IMR-90 (cell line): ENCODE data around the gene LRIG1. TPM values are rescaled to one million over a fixed set of nuclear protein-coding genes. Genes with fewer than 3 reads are reported as not detected.

Experiments
- ATAC-seq: fragments of 200-7000 bp; cut with Tn5 transposase; 2 replicates; pipeline ENCODE4 v1.9.1; 2020; ENCODE audit warnings: low read depth, mild to moderate bottlenecking, moderate library complexity
- BruUV-seq: library from RNA; stranded (reverse); fragments of 400-500 nt; replicated peaks from 2 replicates; lab custom pipeline; 2021; lab: Mats Ljungman, UMichigan
- CTCF ChIA-PET: fragments of 300-600 bp; formaldehyde crosslinking; extraction: SDS; loops from one replicate; lab custom pipeline; 2021; ENCODE audit warnings: antibody characterized with exemption; lab: Yijun Ruan, JAX
- POLR2A ChIA-PET: fragments of 300-600 bp; sonication (Branson Sonifier 250); formaldehyde crosslinking; loops from one replicate; lab custom pipeline; 2022; ENCODE audit warnings: antibody characterized with exemption; ENCODE audit not compliant: unreplicated experiment; lab: Charles Lee
- DNase-seq: peaks from one replicate; pipeline ENCODE4 v3.0.0; 2013
- H2AFZ ChIP-seq: replicated peaks from 2 replicates; pipeline ENCODE3; 2013; ENCODE audit warnings: low read length, mild to moderate bottlenecking; ENCODE audit not compliant: poor library complexity
- H2AK5ac ChIP-seq: 2 replicates; pipeline ENCODE4 v1.6.1; 2013; ENCODE audit warnings: low read depth, low read length, inconsistent platforms
- H2AK9ac ChIP-seq: replicated peaks from 2 replicates; pipeline ENCODE3; 2013; ENCODE audit warnings: mild to moderate bottlenecking, low read depth, low read length, moderate library complexity; ENCODE audit not compliant: poor library complexity
- H2BK120ac ChIP-seq: 2 replicates; pipeline ENCODE4 v1.6.1; 2013; ENCODE audit warnings: low read depth, low read length, inconsistent platforms
- H2BK15ac ChIP-seq: 3 replicates; pipeline ENCODE4 v1.6.1; 2013; ENCODE audit warnings: low read depth, low read length, inconsistent platforms
- H2BK20ac ChIP-seq: 2 replicates; pipeline ENCODE4 v1.6.1; 2013; ENCODE audit warnings: low read depth, mild to moderate bottlenecking, inconsistent platforms, low read length, moderate library complexity
- H2BK5ac ChIP-seq: 2 replicates; pipeline ENCODE4 v1.6.1; 2013; ENCODE audit warnings: mild to moderate bottlenecking, low read depth, low read length, inconsistent platforms; ENCODE audit not compliant: poor library complexity, severe bottlenecking
- H3K14ac ChIP-seq: replicated peaks from 2 replicates; pipeline ENCODE4 v1.6.1; 2013; ENCODE audit warnings: low read depth, low read length, inconsistent platforms
- H3K18ac ChIP-seq: 2 replicates; pipeline ENCODE4 v1.6.1; 2013; ENCODE audit warnings: low read depth, low read length, control low read depth
- H3K23ac ChIP-seq: 2 replicates; pipeline ENCODE4 v1.6.1; 2013; ENCODE audit warnings: low read depth, low read length, inconsistent platforms
- H3K27ac ChIP-seq: 2 replicates; pipeline ENCODE4 v1.5.1; 2013; ENCODE audit warnings: mild to moderate bottlenecking, control low read depth, low read length; ENCODE audit not compliant: insufficient read depth
- H3K27me3 ChIP-seq: 2 replicates; pipeline ENCODE4 v1.6.1; 2013; ENCODE audit warnings: low read length; ENCODE audit not compliant: control insufficient read depth, insufficient read depth
- H3K36me3 ChIP-seq: 2 replicates; pipeline ENCODE4 v1.6.1; 2013; ENCODE audit warnings: low read length, mixed read lengths; ENCODE audit not compliant: control insufficient read depth, insufficient read depth
- H3K4ac ChIP-seq: 2 replicates; pipeline ENCODE4 v1.6.1; 2013; ENCODE audit warnings: low read depth, low read length, inconsistent platforms
- H3K4me1 ChIP-seq: 2 replicates; pipeline ENCODE4 v1.6.1; 2013; ENCODE audit warnings: low read length, mixed read lengths; ENCODE audit not compliant: control insufficient read depth, insufficient read depth
- H3K4me2 ChIP-seq: 2 replicates; pipeline ENCODE4 v1.6.1; 2013; ENCODE audit warnings: low read depth, mild to moderate bottlenecking, control low read depth, low read length, moderate library complexity
- H3K4me3 ChIP-seq: 2 replicates; pipeline ENCODE4 v1.5.1; 2013; ENCODE audit warnings: low read depth, mild to moderate bottlenecking, control low read depth, low read length, moderate library complexity; ENCODE audit not compliant: insufficient read depth
- H3K56ac ChIP-seq: 2 replicates; pipeline ENCODE4 v1.6.1; 2013; ENCODE audit warnings: low read length, inconsistent platforms; ENCODE audit not compliant: insufficient read depth; ENCODE audit errors: extremely low read depth
- H3K79me1 ChIP-seq, 2 experiments: 2 replicates each; pipeline ENCODE4 v1.6.1; 2013; ENCODE audit warnings: low read length in 2 of 2, inconsistent platforms in 1 of 2, low read depth in 1 of 2
- H3K9ac ChIP-seq: 2 replicates; pipeline ENCODE4 v1.6.1; 2013; ENCODE audit warnings: low read depth, low read length, control low read depth
- H3K9me1 ChIP-seq: 2 replicates; pipeline ENCODE4 v1.6.1; 2013; ENCODE audit warnings: low read length, inconsistent platforms; ENCODE audit not compliant: insufficient read depth
- H3K9me3 ChIP-seq: 2 replicates; pipeline ENCODE4 v1.6.1; 2013; ENCODE audit warnings: low read length; ENCODE audit not compliant: control insufficient read depth, insufficient read depth
- H4K20me1 ChIP-seq: 2 replicates; pipeline ENCODE4 v1.6.1; 2013; ENCODE audit warnings: low read length, inconsistent platforms; ENCODE audit not compliant: insufficient read depth
- H4K5ac ChIP-seq: 2 replicates; pipeline ENCODE4 v1.6.1; 2013; ENCODE audit warnings: mild to moderate bottlenecking, low read depth, low read length, control low read depth
- H4K8ac ChIP-seq, 2 experiments: 2 replicates each; pipeline ENCODE4 v1.6.1; 2013; ENCODE audit warnings: low read depth in 2 of 2, low read length in 2 of 2, control low read depth in 1 of 2, inconsistent platforms in 1 of 2
- H4K91ac ChIP-seq: 2 replicates; pipeline ENCODE4 v1.6.1; 2013; ENCODE audit warnings: low read depth, low read length, inconsistent platforms; ENCODE audit not compliant: insufficient read depth
- FOS ChIP-seq: fragments of 150-350 bp; IDR thresholded peaks from 2 replicates; pipeline ENCODE4 v1.6.1; 2016; ENCODE audit warnings: low read depth, low read length
- MAZ ChIP-seq: IDR thresholded peaks from 2 replicates; pipeline ENCODE4 v1.6.1; 2012; ENCODE audit warnings: low read depth, mild to moderate bottlenecking, low read length, improper control_type of control experiment, moderate library complexity, borderline replicate concordance
- POLR2A ChIP-seq: IDR thresholded peaks from 2 replicates; pipeline ENCODE4 v1.6.1; 2012; ENCODE audit warnings: mild to moderate bottlenecking, low read depth, low read length
- RAD21 ChIP-seq: IDR thresholded peaks from 2 replicates; pipeline ENCODE4 v1.6.1; 2012; ENCODE audit warnings: low read length, improper control_type of control experiment
- RCOR1 ChIP-seq: IDR thresholded peaks from 2 replicates; pipeline ENCODE4 v1.6.1; 2012; ENCODE audit warnings: mild to moderate bottlenecking, low read length, improper control_type of control experiment; ENCODE audit not compliant: insufficient replicate concordance
- RFX5 ChIP-seq: IDR thresholded peaks from 2 replicates; pipeline ENCODE4 v1.8.0; 2012; ENCODE audit warnings: low read depth, mild to moderate bottlenecking, low read length, moderate library complexity
- SMC3 ChIP-seq: fragments of 150-350 bp; IDR thresholded peaks from 2 replicates; pipeline ENCODE4 v1.6.1; 2016; ENCODE audit warnings: low read depth, mild to moderate bottlenecking, antibody characterized with exemption, low read length, moderate library complexity
- USF2 ChIP-seq: fragments of 150-350 bp; IDR thresholded peaks from 2 replicates; pipeline ENCODE4 v1.6.1; 2017; ENCODE audit warnings: mild to moderate bottlenecking, antibody characterized with exemption, low read length, low read depth
- WGBS, 2 experiments: methylation state at CpG; one replicate each; pipeline versions ENCODE4 v1.1.5 to v1.1.7; 2013; ENCODE audit warnings: missing lambda C conversion rate in 2 of 2; ENCODE audit not compliant: insufficient read length in 1 of 2; ENCODE audit errors: extremely low coverage in 2 of 2; 5-methylcytosine and 5-hydroxymethylcytosine counted together
- dilution Hi-C: fragments of 300-500 bp; cut with HindIII; formaldehyde crosslinking; loops from one replicate; pipeline ENCODE4 v1.14.3; 2018; ENCODE audit warnings: low sequenced_read_pairs; ENCODE audit not compliant: unreplicated experiment
- in situ Hi-C: fragments of 300-500 bp; cut with MboI; formaldehyde crosslinking; loops from 3 replicates; pipeline ENCODE4 v1.14.3; 2019; ENCODE audit warnings: low sequenced_read_pairs, inconsistent platforms, mixed read lengths
- intact Hi-C: fragments of 100-400 bp; cut with micrococcal nuclease; formaldehyde crosslinking; loops from 2 replicates; pipeline ENCODE4 v1.10.0; 2022
- polyA plus RNA-seq, 3 experiments: library from polyadenylated mRNA; depleted of rRNA; stranded (reverse); fragments of >200 nt; gene quantifications; 2 replicates each; pipeline ENCODE4 v1.2.3, GENCODE V29; 2012; ENCODE audit warnings: low replicate concordance in 1 of 3
- total RNA-seq: library from RNA; depleted of rRNA; stranded (reverse); fragments of >200 nt; gene quantifications from 2 replicates; pipeline ENCODE4 v1.2.3, GENCODE V29; 2012
- TF ChIP-seq, protein P1 (sequence below): conservative IDR thresholded peaks from 2 replicates; pipeline ENCODE4 v1.5.1; 2012; ENCODE audit warnings: mild to moderate bottlenecking, low read depth, low read length, improper control_type of control experiment

LRIG1 gene
- total and polyA plus RNA-seq, 2 of the 4 experiments (the other 2 are of a cell fraction), result 62.8 to 87.8 TPM

DNA sequence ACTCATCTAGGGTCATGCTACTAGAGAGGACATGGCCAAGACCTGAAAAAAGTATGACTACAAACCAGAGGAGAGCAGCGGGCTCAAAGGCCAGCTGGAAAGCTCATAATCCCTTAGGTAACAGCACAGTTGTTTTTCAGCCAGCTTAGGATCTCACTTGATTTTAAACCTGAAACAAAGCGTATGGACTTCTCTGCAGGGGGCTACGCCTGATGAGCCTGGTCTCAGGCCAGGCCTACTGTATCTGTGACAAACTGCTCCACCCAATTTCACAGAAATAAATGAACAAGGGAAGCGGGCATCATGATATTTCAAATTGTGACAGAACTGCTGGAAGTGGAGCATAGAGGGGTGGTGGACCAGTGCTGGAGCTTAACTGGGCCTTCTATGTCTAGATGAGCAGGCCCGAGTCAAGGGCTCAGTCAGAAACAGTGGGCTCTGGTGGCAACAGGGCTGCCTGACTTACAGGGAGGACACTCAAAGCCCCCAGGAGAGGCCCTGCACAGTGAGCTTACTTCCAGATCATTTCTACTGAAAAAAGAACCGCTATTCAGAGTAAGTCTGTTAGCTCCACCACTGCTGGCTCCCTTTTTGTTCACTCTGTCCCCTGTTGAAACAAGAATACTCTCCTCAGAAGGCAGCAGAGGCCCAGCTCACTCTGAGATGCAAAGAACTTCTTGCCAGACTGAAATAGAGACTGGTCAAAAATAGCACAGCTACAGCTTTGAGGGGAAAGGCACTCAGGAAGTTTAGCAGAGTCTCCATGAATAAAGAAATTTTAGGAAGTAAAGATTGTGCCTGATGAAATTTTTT, 47.0 kb downstream of the LRIG1 start (continued):
- TF ChIP-seq, protein P1, sequence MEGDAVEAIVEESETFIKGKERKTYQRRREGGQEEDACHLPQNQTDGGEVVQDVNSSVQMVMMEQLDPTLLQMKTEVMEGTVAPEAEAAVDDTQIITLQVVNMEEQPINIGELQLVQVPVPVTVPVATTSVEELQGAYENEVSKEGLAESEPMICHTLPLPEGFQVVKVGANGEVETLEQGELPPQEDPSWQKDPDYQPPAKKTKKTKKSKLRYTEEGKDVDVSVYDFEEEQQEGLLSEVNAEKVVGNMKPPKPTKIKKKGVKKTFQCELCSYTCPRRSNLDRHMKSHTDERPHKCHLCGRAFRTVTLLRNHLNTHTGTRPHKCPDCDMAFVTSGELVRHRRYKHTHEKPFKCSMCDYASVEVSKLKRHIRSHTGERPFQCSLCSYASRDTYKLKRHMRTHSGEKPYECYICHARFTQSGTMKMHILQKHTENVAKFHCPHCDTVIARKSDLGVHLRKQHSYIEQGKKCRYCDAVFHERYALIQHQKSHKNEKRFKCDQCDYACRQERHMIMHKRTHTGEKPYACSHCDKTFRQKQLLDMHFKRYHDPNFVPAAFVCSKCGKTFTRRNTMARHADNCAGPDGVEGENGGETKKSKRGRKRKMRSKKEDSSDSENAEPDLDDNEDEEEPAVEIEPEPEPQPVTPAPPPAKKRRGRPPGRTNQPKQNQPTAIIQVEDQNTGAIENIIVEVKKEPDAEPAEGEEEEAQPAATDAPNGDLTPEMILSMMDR, result no peak

- POLR2A ChIA-PET, result no interaction called here
- dilution Hi-C loops (no loop called here), in situ Hi-C loops (no loop called here), intact Hi-C loops (no loop called here)
- no peak overlapping the region for H3K14ac ChIP-seq
- H3K4me2 ChIP-seq, result no peak overlapping the region
- no peak overlapping the region for H3K56ac ChIP-seq
- H2BK20ac ChIP-seq, result no peak overlapping the region
- H3K9me3 ChIP-seq, result no peaks in the 10 kb centered on the region
- H4K20me1 ChIP-seq, result peaks cover 3% of the 10 kb centered on the region; the same call in 1 of the 2 replicates
- WGBS, 2 experiments, result 84% methylated on average over 3 of the region's 7 CpGs; no CpG with 5 or more reads in 1 of the 2 experiments
- no peak overlapping the region for H2BK120ac ChIP-seq
- no peak overlapping the region for H2AK5ac ChIP-seq
- ATAC-seq (no peak), DNase-seq (no peak)
- H2BK15ac ChIP-seq, result no peak overlapping the region
- no peak overlapping the region for H4K5ac ChIP-seq
- peaks cover 13% of the 10 kb centered on the region; the same call in 1 of the 2 replicates for H3K4me1 ChIP-seq
- BruUV-seq, result no TSS peak
- H2BK5ac ChIP-seq, result no peak overlapping the region
- H2AK9ac ChIP-seq, result no peak overlapping the region
- H3K9me1 ChIP-seq, result peaks cover 8% of the 10 kb centered on the region; the same call in 1 of the 2 replicates
- no peak overlapping the region for H3K18ac ChIP-seq
- H2AFZ ChIP-seq, result no peak overlapping the region
- no peak overlapping the region for H3K4me3 ChIP-seq
- H3K27me3 ChIP-seq, result no peaks in the 10 kb centered on the region
- no peak overlapping the region for H3K27ac ChIP-seq
- H3K79me1 ChIP-seq, result peaks cover 27 to 29% of the 10 kb centered on the region in 2 experiments
- no peak overlapping the region for H4K91ac ChIP-seq
- H3K36me3 ChIP-seq, result peaks cover 32% of the 10 kb centered on the region
- no peak overlapping the region for H3K4ac ChIP-seq
- no peak overlapping the region for H4K8ac ChIP-seq
- no peak overlapping the region for H3K9ac ChIP-seq
- CTCF ChIA-PET, result no interaction called here
- no peak overlapping the region for H3K23ac ChIP-seq
- TF ChIP-seq RCOR1, result no peak
- TF ChIP-seq POLR2A, result no peak
- TF ChIP-seq, protein P1, result no peak
- TF ChIP-seq USF2, result no peak
- no peak for TF ChIP-seq FOS
- TF ChIP-seq RFX5, result no peak
- no peak for TF ChIP-seq SMC3
- no peak for TF ChIP-seq MAZ
- TF ChIP-seq RAD21, result no peak
These were observed 48.4 kb downstream of the LRIG1 start for GRCh38 chr3:66452303-66453011.
